Pancreas (tissue), 10 donors: ENCODE results near the gene PREB. TPM values are rescaled to one million over a fixed set of nuclear protein-coding genes. Genes with fewer than 3 reads are reported as not detected.

Experiments
- ATAC-seq, 4 donors: fragments of 200-7000 bp; cut with Tn5 transposase; one replicate each; pipeline versions ENCODE4 v1.8.0 to v1.9.1; 2020; ENCODE audit warnings: mild to moderate bottlenecking in 4 of 4, moderate library complexity in 4 of 4
- DNase-seq, 6 donors: peaks; one replicate each; pipeline ENCODE4 v3.0.0-alpha.2; 2020
- FAIRE-seq: peaks from 2 replicates; lab custom pipeline; 2012; peaks lifted over from hg19 to GRCh38; lab: Jason Lieb, UNC
- H3K27ac ChIP-seq, 4 donors: fragments of 200-600 bp; sonication (generic); 1 replicate in 3 of 4; 2 replicates in 1 of 4; pipeline versions ENCODE4 v1.5.0 to v1.8.0; 2020
- H3K27me3 ChIP-seq, 4 donors: fragments of 200-600 bp; one replicate each; pipeline ENCODE4 v1.8.0; 2021
- H3K36me3 ChIP-seq, 3 donors: fragments of 200-600 bp; sonication (generic) in 1 of 3; one replicate each; pipeline versions ENCODE4 v1.5.0 to v1.8.0; 2020 to 2021
- H3K4me1 ChIP-seq, 3 donors: fragments of 200-600 bp; one replicate each; pipeline ENCODE4 v1.8.0; 2021
- H3K4me3 ChIP-seq, 4 donors: fragments of 200-600 bp; sonication (generic) in 2 of 4; one replicate each; pipeline versions ENCODE4 v1.5.0 to v1.8.0; 2020 to 2021
- H3K9me3 ChIP-seq, 4 donors: fragments of 200-600 bp; one replicate each; pipeline ENCODE4 v1.8.0; 2021
- WGBS, 2 donors: extraction: QIAGEN DNeasy Blood & Tissue Kit; methylation state at CpG; one replicate each; pipeline ENCODE4 v1.1.7; 2013; 5-methylcytosine and 5-hydroxymethylcytosine counted together
- intact Hi-C, 3 donors: fragments of 100-400 bp; cut with DNase I; formaldehyde crosslinking; loops; one replicate each; pipeline versions ENCODE4 v1.11.1 to v1.14.2; 2022
- polyA plus RNA-seq, 2 donors: library from polyadenylated mRNA; stranded (reverse); fragments of 200-250 nt; gene quantifications; one replicate each; pipeline ENCODE4 v1.2.3, GENCODE V29; 2013
- total RNA-seq, 6 donors: library from RNA; stranded (reverse); fragmentation: NEBNext Ultra II Directional in 4 of 6; extraction: Animal tissue kit (Norgen Biotek cat#: 25700) in 4 of 6; gene quantifications; one replicate each; pipeline versions ENCODE4 v1.2.1 to v1.2.4, GENCODE V29; 2021 to 2023
- TF ChIP-seq, protein P1 (sequence below), 4 donors: fragments of 200-600 bp; sonication (generic) in 3 of 4; IDR thresholded peaks; one replicate each; pipeline versions ENCODE4 v1.5.0 to v1.8.0; 2021; ENCODE audit warnings: antibody characterized with exemption in 4 of 4
- donor health status: healthy with polysubstance abuse.
- donor health status: DM: no; HTN: no; CAD: no; lungs with moderate emphysema.
- donor health status: DM: no; HTN: no; CAD: no.
- donor health status: control.
- donor health status: control.
- donor health status: Bipolar disorder and iron deficiency.
- donor health status: DM: yes; HTN: yes; CAD: no.
- donor health status: DM: no; HTN: no; CAD: no.
- donor health status: DM: no; HTN: no; CAD: no.
- donor health status: DM: yes; HTN: yes; CAD: no.

PREB gene
- total and polyA plus RNA-seq, 8 donors: 24.6 to 73.6 (median 31.2) TPM

DNA sequence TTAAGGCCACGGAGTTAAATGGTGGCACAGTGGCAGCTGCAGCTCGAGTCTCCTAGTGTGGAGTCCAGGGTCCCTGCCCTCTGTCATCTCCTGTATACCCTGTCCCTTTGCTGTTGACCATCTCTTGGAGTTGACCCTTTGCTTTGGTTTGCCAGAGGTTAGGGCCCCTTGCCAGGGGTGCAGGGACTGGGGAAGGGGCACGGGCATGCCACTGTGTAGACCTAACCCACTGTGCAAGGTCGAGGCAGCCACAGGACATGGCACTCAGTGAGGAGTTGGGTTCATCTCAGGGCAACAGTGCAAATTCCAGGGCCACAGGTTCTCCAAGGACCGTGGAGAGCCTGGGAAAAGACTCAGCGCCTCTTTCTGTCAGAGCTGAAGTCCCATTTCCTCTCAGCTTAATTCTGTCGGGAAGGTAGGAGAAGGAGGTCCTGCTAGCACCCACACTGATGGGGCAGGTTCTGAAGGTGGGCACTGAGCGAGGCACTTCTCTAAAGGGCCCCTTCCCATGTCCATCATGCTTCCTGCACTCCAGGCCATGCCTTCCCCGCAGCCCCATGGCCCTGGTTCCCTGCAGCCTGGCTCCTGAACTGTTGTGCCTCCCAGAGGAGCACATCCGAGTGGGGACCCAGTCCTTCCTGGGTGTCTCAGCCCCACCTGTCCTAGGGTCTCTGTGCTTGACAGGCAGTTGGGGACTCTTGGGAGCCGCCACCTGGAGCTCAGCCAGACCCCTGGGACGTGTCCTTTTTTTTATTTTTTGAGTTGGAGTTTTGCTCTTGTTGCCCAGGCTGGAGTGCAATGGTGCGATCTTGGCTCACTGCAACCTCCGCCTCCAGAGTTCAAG, 45.1 kb downstream of the PREB start:
- Histone ChIP-seq H3K36me3 (no peaks in the 10 kb centered on the region), H3K9me3 (no peaks in the 10 kb centered on the region), H3K27me3 (no peaks in the 10 kb centered on the region), H3K4me3 (no peak overlapping the region), H3K4me1 (peaks cover 0 to 10% (median 0%) of the 10 kb centered on the region in 3 donors), H3K27ac (no peak overlapping the region)
- intact Hi-C loops: loop anchor here in 1 of 3 donors (10.0 kb wide), 1 partner anchor 125 kb away; no protein-coding TSS in a partner anchor
- ATAC-seq: no peak
- 85 to 92% methylated on average over 14 of the region's 14 CpGs for WGBS, 2 donors
- FAIRE-seq: no peak
- peak in 2 of 6 donors; percentile 4 to 42 for DNase-seq
- TF ChIP-seq, protein P1, sequence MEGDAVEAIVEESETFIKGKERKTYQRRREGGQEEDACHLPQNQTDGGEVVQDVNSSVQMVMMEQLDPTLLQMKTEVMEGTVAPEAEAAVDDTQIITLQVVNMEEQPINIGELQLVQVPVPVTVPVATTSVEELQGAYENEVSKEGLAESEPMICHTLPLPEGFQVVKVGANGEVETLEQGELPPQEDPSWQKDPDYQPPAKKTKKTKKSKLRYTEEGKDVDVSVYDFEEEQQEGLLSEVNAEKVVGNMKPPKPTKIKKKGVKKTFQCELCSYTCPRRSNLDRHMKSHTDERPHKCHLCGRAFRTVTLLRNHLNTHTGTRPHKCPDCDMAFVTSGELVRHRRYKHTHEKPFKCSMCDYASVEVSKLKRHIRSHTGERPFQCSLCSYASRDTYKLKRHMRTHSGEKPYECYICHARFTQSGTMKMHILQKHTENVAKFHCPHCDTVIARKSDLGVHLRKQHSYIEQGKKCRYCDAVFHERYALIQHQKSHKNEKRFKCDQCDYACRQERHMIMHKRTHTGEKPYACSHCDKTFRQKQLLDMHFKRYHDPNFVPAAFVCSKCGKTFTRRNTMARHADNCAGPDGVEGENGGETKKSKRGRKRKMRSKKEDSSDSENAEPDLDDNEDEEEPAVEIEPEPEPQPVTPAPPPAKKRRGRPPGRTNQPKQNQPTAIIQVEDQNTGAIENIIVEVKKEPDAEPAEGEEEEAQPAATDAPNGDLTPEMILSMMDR (IDR thresholded peaks at IDR 0.05): no peak

DNA sequence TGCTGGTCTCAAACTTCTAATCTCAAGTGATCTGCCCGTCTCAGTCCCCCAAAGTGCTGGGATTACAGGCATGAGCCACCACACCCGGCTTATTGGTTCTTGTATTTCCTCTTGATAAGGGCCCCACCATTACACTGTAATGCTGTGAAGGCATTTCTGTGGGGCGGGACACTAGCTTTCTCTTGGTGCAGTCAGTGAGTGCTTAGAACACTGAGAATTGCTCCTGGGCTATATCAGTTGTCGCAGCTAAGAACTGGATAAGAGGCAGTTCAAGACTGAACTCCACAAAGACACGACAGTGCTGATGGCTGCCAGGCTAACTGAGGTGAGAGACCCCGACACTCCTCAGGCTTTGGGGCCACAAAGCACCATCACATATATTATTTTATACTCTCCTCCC, 45.8 kb downstream of the PREB start:
- Histone ChIP-seq H3K9me3 (no peaks in the 10 kb centered on the region), H3K4me1 (peaks cover 0 to 10% (median 0%) of the 10 kb centered on the region in 3 donors), H3K27ac (no peak overlapping the region), H3K27me3 (no peaks in the 10 kb centered on the region), H3K36me3 (no peaks in the 10 kb centered on the region), H3K4me3 (no peak overlapping the region)
- TF ChIP-seq, protein P1 (IDR thresholded peaks at IDR 0.05): no peak
- intact Hi-C loops: loop anchor here in 1 of 3 donors (10.0 kb wide), 1 partner anchor 124 kb away; no protein-coding TSS in a partner anchor
- peak in 1 of 6 donors; percentile 2 for DNase-seq
- no peak for FAIRE-seq
- WGBS, 2 donors: 89 to 93% methylated on average over 6 of the region's 6 CpGs
- no peak for ATAC-seq

DNA sequence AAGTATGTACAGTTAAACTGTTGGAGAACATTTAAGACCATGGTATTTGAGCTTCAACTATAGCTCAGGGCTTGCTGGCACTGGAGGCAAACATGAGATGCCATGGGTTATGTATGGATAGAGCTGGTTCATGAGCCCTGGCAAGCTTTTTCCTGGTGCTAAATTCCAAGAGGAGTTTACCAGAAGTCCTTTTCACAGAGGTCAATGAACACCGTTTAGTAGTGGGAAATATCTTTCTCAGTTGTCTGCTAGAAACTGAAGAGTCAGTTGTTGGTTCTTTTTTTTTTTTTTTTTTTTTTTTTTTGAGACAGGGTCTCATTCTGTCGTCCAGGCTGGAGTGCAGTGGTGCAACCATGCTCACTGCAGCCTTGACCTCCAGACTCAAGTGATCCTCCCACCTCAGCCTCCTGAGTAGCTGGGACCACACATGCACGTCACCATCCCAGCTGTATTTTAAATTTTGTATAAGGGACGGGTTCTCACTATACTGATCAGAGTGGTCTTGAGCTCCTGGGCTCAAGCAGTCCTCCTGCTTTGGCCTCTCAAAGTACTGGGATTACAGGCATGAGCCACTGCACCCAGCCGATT, 46.5 kb downstream of the PREB start:
- Histone ChIP-seq H3K4me1 (peaks cover 0 to 10% (median 0%) of the 10 kb centered on the region in 3 donors), H3K9me3 (no peaks in the 10 kb centered on the region), H3K27me3 (no peaks in the 10 kb centered on the region), H3K27ac (no peak overlapping the region), H3K36me3 (no peaks in the 10 kb centered on the region), H3K4me3 (no peak overlapping the region)
- ATAC-seq (no peak), DNase-seq (peak in 1 of 6 donors; percentile 6), FAIRE-seq (no peak)
- WGBS, 2 donors: 74 to 85% methylated on average over 5 of the region's 5 CpGs
- intact Hi-C loops: loop anchor here in 1 of 3 donors (10.0 kb wide), 1 partner anchor 123 kb away; no protein-coding TSS in a partner anchor
- TF ChIP-seq, protein P1 (IDR thresholded peaks at IDR 0.05): no peak

DNA sequence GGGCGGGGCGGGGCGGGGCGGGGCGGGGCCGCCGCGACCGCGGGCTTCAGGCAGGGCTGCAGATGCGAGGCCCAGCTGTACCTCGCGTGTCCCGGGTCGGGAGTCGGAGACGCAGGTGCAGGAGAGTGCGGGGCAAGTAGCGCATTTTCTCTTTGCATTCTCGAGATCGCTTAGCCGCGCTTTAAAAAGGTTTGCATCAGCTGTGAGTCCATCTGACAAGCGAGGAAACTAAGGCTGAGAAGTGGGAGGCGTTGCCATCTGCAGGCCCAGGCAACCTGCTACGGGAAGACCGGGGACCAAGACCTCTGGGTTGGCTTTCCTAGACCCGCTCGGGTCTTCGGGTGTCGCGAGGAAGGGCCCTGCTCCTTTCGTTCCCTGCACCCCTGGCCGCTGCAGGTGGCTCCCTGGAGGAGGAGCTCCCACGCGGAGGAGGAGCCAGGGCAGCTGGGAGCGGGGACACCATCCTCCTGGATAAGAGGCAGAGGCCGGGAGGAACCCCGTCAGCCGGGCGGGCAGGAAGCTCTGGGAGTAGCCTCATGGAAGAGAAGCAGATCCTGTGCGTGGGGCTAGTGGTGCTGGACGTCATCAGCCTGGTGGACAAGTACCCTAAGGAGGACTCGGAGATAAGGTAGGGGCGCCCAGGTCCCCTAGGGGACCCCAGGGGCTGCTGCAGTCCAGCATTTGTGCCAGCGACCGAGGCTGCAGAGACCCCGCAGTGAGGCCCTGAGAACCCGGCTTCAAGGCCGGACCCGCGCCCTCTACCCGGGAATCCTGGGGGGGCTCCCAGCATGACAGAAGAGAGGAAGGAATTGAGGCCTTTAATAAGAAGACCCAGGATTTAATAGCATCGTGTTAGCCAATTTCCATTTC, 47.5 kb downstream of the PREB start, which contains the start of gene KHK:
TSS of gene KHK (plus strand) at position 49 of the 870 bp plus-strand sequence. CDS start at position 537, 488 bp downstream.
- ATAC-seq (peak; percentile 45 to 60 (median 55)), DNase-seq (peak; percentile 59 to 90 (median 70)), FAIRE-seq (no peak)
- Histone ChIP-seq H3K9me3 (no peaks in the 10 kb centered on the region), H3K27me3 (no peaks in the 10 kb centered on the region), H3K36me3 (no peaks in the 10 kb centered on the region), H3K4me3 (peak within 1 kb of the TSS; percentile 50 to 73 (median 56)), H3K4me1 (peaks cover 0 to 10% (median 0%) of the 10 kb centered on the region in 3 donors), H3K27ac (peak within 1 kb of the TSS; percentile 66 to 83 (median 77))
- intact Hi-C loops: loop anchor here in 1 of 3 donors (10.0 kb wide), 1 partner anchor 122 kb away; no protein-coding TSS in a partner anchor
- TF ChIP-seq, protein P1 (IDR thresholded peaks at IDR 0.05): peak in 2 of 4 donors; percentile 5 to 42
- 3 to 4% methylated on average over 53 to 54 of the region's 54 CpGs for WGBS, 2 donors
